Dendritic cell treated with granulocyte-macrophage colony-stimulating factor and Interleukin-4, amounts not matched to agents 40 ng/mL and 50 ng/mL, for 4 days (primary cell): ENCODE measurements around the gene CREB3L2.

ENCODE experiments used
- H3K27ac Mint-ChIP-seq: one replicate; pipeline ENCODE4 v1.8.0; 2022; ENCODE audit warnings: mild to moderate bottlenecking, mixed read lengths
- H3K27me3 Mint-ChIP-seq: one replicate; pipeline ENCODE4 v1.8.0; 2022; ENCODE audit warnings: mild to moderate bottlenecking, mixed read lengths
- H3K36me3 Mint-ChIP-seq: one replicate; pipeline ENCODE4 v1.8.0; 2022; ENCODE audit warnings: low read depth, mixed read lengths
- H3K4me1 Mint-ChIP-seq: one replicate; pipeline ENCODE4 v1.8.0; 2022; ENCODE audit warnings: low read depth, mixed read lengths
- H3K4me3 Mint-ChIP-seq: one replicate; pipeline ENCODE4 v1.8.0; 2022; ENCODE audit warnings: mild to moderate bottlenecking, moderate library complexity, mixed read lengths
- H3K9me3 Mint-ChIP-seq: one replicate; pipeline ENCODE4 v1.8.0; 2022; ENCODE audit warnings: mixed read lengths
- intact Hi-C: fragments of 100-400 bp; cut with micrococcal nuclease; formaldehyde crosslinking; loops from one replicate; pipeline ENCODE4 v1.15.0; 2022

CREB3L2 gene

GRCh38 chr7:137942484-137943115, 59.3 kb downstream of the CREB3L2 start:
- no peak overlapping the region for H3K4me3 Mint-ChIP-seq
- intact Hi-C loops: no loop called here
- no peaks in the 10 kb centered on the region for H3K9me3 Mint-ChIP-seq
- H3K27ac Mint-ChIP-seq: no peak overlapping the region
- no peaks in the 10 kb centered on the region for H3K36me3 Mint-ChIP-seq
- no peaks in the 10 kb centered on the region for H3K27me3 Mint-ChIP-seq
- H3K4me1 Mint-ChIP-seq: peaks cover 19% of the 10 kb centered on the region

- Mint-ChIP-seq H3K27ac (no peak overlapping the region), H3K9me3 (no peaks in the 10 kb centered on the region), H3K36me3 (no peaks in the 10 kb centered on the region), H3K4me1 (peaks cover 28% of the 10 kb centered on the region), H3K27me3 (no peaks in the 10 kb centered on the region), H3K4me3 (no peak overlapping the region)
- intact Hi-C loops: no loop called here
Observed at GRCh38 chr7:137940656-137941518, 61.0 kb downstream of the CREB3L2 start.

GRCh38 chr7:137940218-137940617, 61.7 kb downstream of the CREB3L2 start:
- Mint-ChIP-seq H3K4me3 (no peak overlapping the region), H3K9me3 (no peaks in the 10 kb centered on the region), H3K27me3 (no peaks in the 10 kb centered on the region), H3K27ac (no peak overlapping the region), H3K36me3 (no peaks in the 10 kb centered on the region), H3K4me1 (peaks cover 34% of the 10 kb centered on the region)
- intact Hi-C loops: no loop called here

- intact Hi-C loops: no loop called here
- Mint-ChIP-seq H3K27ac (peak overlapping the region; percentile 81), H3K27me3 (no peaks in the 10 kb centered on the region), H3K4me1 (peaks cover 62% of the 10 kb centered on the region), H3K9me3 (no peaks in the 10 kb centered on the region), H3K36me3 (peaks cover 6% of the 10 kb centered on the region), H3K4me3 (no peak overlapping the region)
Observed at GRCh38 chr7:137937202-137937560, 64.7 kb downstream of the CREB3L2 start.

GRCh38 chr7:137936509-137937201, 65.2 kb downstream of the CREB3L2 start:
- H3K4me3 Mint-ChIP-seq: no peak overlapping the region
- H3K27me3 Mint-ChIP-seq: no peaks in the 10 kb centered on the region
- no peaks in the 10 kb centered on the region for H3K9me3 Mint-ChIP-seq
- H3K27ac Mint-ChIP-seq: peak overlapping the region; percentile 81
- H3K4me1 Mint-ChIP-seq: peaks cover 62% of the 10 kb centered on the region
- intact Hi-C loops: no loop called here
- H3K36me3 Mint-ChIP-seq: peaks cover 7% of the 10 kb centered on the region

DNA sequence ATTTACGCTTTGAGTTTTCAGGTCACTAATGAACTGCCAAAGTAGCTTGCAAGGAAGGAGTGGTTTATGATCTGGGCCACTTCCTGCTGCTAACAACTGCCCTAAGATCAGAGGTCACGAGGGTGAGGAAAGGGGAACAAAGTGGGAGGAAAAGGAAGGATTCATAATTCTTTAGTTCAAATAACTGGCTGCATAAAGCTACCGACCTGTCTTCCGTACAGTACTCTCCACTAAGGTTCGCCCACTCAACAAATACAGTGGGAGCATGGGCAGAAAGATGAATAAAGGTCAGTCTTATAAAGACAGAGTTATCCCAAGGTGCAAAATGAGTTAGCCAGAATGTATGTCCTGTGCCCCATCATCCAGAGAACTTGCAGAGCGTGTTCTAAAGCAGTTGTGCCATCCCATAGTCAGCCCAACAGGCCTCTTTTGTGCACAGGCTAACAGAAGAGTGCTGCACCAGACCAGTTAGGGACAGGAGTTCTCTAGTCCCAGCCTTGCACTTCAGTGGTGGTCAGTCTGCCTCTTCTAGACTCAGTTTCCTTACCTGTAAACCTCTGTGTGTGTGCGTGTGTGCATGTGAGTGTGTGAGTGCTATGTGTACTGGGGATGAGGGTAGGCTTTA, 65.9 kb downstream of the CREB3L2 start:
- Mint-ChIP-seq H3K27ac (peak overlapping the region; percentile 81), H3K36me3 (peaks cover 7% of the 10 kb centered on the region), H3K9me3 (no peaks in the 10 kb centered on the region), H3K4me3 (peak overlapping the region; percentile 49), H3K4me1 (peaks cover 62% of the 10 kb centered on the region), H3K27me3 (no peaks in the 10 kb centered on the region)
- intact Hi-C loops: loop anchor here (2.0 kb wide), 1 partner anchor 63 kb away; no protein-coding TSS in a partner anchor

- no peaks in the 10 kb centered on the region for H3K27me3 Mint-ChIP-seq
- peak overlapping the region; percentile 64 for H3K4me3 Mint-ChIP-seq
- no peaks in the 10 kb centered on the region for H3K9me3 Mint-ChIP-seq
- peaks cover 7% of the 10 kb centered on the region for H3K36me3 Mint-ChIP-seq
- intact Hi-C loops: loop anchor here (2.0 kb wide), 1 partner anchor 64 kb away; no protein-coding TSS in a partner anchor
- H3K27ac Mint-ChIP-seq: peak overlapping the region; percentile 81
- peaks cover 68% of the 10 kb centered on the region for H3K4me1 Mint-ChIP-seq
Observed at GRCh38 chr7:137934941-137935883, 66.7 kb downstream of the CREB3L2 start.

GRCh38 chr7:137934176-137934826, 67.6 kb downstream of the CREB3L2 start:
- H3K27ac Mint-ChIP-seq: peak overlapping the region; percentile 81
- peaks cover 65% of the 10 kb centered on the region for H3K4me1 Mint-ChIP-seq
- peaks cover 7% of the 10 kb centered on the region for H3K36me3 Mint-ChIP-seq
- peak overlapping the region; percentile 64 for H3K4me3 Mint-ChIP-seq
- intact Hi-C loops: loop anchor here (2.0 kb wide), 1 partner anchor 64 kb away; no protein-coding TSS in a partner anchor
- H3K9me3 Mint-ChIP-seq: no peaks in the 10 kb centered on the region
- no peaks in the 10 kb centered on the region for H3K27me3 Mint-ChIP-seq

- no peak overlapping the region for H3K4me3 Mint-ChIP-seq
- no peaks in the 10 kb centered on the region for H3K27me3 Mint-ChIP-seq
- intact Hi-C loops: loop anchor here (2.0 kb wide), 1 partner anchor 65 kb away; no protein-coding TSS in a partner anchor
- no peaks in the 10 kb centered on the region for H3K9me3 Mint-ChIP-seq
- peak overlapping the region; percentile 55 for H3K27ac Mint-ChIP-seq
- peaks cover 7% of the 10 kb centered on the region for H3K36me3 Mint-ChIP-seq
- H3K4me1 Mint-ChIP-seq: peaks cover 65% of the 10 kb centered on the region
Observed at GRCh38 chr7:137933270-137934017, 68.4 kb downstream of the CREB3L2 start.

DNA sequence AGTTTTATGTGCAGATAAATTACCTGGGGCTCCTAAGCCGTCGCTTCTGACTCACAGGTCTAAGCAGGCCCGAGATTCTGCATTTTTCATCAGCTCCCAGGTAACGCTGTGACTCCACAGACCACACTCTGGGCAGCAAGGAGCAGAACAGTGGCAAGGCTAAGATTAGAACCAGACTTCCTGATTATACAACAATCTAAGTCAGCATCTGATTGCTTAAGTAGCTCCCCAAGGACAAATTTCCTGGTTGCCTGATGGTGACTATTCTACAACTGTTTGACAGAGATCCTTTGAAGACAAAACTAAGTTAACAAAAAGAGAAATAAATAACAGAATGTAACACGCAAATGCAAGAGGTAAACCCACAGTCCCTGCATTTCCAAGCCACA, 69.0 kb downstream of the CREB3L2 start:
- intact Hi-C loops: no loop called here
- no peaks in the 10 kb centered on the region for H3K27me3 Mint-ChIP-seq
- H3K4me1 Mint-ChIP-seq: peaks cover 65% of the 10 kb centered on the region
- H3K27ac Mint-ChIP-seq: peak overlapping the region; percentile 55
- no peak overlapping the region for H3K4me3 Mint-ChIP-seq
- H3K9me3 Mint-ChIP-seq: no peaks in the 10 kb centered on the region
- H3K36me3 Mint-ChIP-seq: peaks cover 11% of the 10 kb centered on the region

DNA sequence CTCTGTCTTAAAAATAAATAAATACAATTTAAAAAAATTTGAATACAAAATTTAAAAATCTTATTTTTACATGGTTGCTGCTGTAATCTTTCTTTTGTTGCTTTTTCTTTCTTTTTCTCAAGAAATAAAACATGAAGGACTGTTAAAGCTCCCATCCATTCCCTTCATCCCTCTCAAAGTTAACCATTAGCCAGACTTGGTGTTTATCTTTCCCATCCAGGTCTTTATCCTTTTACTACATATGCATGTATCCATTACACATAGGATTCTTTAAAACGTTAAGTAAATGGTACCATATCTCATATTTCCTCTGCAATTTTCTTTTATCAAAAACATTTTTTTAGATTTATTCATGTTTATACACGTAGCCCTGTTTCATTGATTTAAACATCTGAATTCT, 70.1 kb downstream of the CREB3L2 start:
- Mint-ChIP-seq H3K9me3 (peaks cover 6% of the 10 kb centered on the region), H3K4me1 (peaks cover 60% of the 10 kb centered on the region), H3K36me3 (peaks cover 22% of the 10 kb centered on the region), H3K27ac (peak overlapping the region; percentile 23), H3K4me3 (no peak overlapping the region), H3K27me3 (no peaks in the 10 kb centered on the region)
- intact Hi-C loops: no loop called here

- peaks cover 11% of the 10 kb centered on the region for H3K9me3 Mint-ChIP-seq
- H3K4me1 Mint-ChIP-seq: peaks cover 48% of the 10 kb centered on the region
- peaks cover 34% of the 10 kb centered on the region for H3K36me3 Mint-ChIP-seq
- H3K27me3 Mint-ChIP-seq: no peaks in the 10 kb centered on the region
- no peak overlapping the region for H3K4me3 Mint-ChIP-seq
- H3K27ac Mint-ChIP-seq: peak overlapping the region; percentile 42
- intact Hi-C loops: no loop called here
Observed at GRCh38 chr7:137930581-137930980, 71.3 kb downstream of the CREB3L2 start.
